GM19023 (cell line): ENCODE data around the gene FAM111A.
A peak's percentile ranks its signal among the peaks of the same experiment; 100 is the strongest.

Experiments
- ATAC-seq: cut with Tn5 transposase; IDR thresholded peaks from one replicate; pipeline ENCODE4 v1.9.1; 2021; ENCODE audit warnings: mild to moderate bottlenecking, moderate library complexity; ENCODE audit not compliant: unreplicated experiment

FAM111A gene

GRCh38 chr11:59199546-59200422, 57.1 kb downstream of the FAM111A start:
- peak; percentile 68 for ATAC-seq

- peak; percentile 44 for ATAC-seq
Measured at GRCh38 chr11:59200423-59200746, 57.7 kb downstream of the FAM111A start.

GRCh38 chr11:59201353-59201752, 58.7 kb downstream of the FAM111A start:
- no peak for ATAC-seq
